Gastrocnemius medialis (tissue), 4 donors: ENCODE measurements around the gene PTCSC3.

Experiments
- CTCF ChIP-seq, 5 experiments: fragments of 450-650 bp in 3 of 5; fragments of 200-600 bp in 2 of 5; sonication (generic) in 2 of 5; IDR thresholded peaks in 4 of 5; conservative IDR thresholded peaks in 1 of 5; 1 replicate in 4 of 5; 2 replicates in 1 of 5; pipeline ENCODE4 v1.5.1; 2016 to 2019; ENCODE audit warnings: antibody characterized with exemption in 5 of 5, mild to moderate bottlenecking in 3 of 5, moderate library complexity in 3 of 5
- POLR2A ChIP-seq, 2 donors: fragments of 450-650 bp; IDR thresholded peaks; one replicate each; pipeline ENCODE4 v1.6.1; 2017; ENCODE audit warnings: antibody characterized with exemption in 2 of 2, mild to moderate bottlenecking in 2 of 2, moderate library complexity in 2 of 2

GRCh38 chr14:36096090-36096489, 80.4 kb downstream of the PTCSC3 start:
- TF ChIP-seq POLR2A (IDR thresholded peaks at IDR 0.05) (no peak), CTCF (IDR thresholded peaks at IDR 0.05 in 4 of 5, conservative IDR thresholded peaks at IDR 0.05 in 1 of 5) (no peak)
